Stimulated activated naive B cell treated with anti-CD40 and anti-IgM and Interleukin-4, amounts not matched to agents 10 μg/mL and 1 μg/mL and 100 μg/mL, for 72 hours (primary cell): Measurements from ENCODE around the gene PDCD1LG2.
"Not testable (repeated sequence)": the region's sequence is repeated elsewhere in the genome, so short reads cannot be mapped to it uniquely, and the experiment has no call there.

Experiments used
- ATAC-seq, 2 donors: fragments of 150-1000 bp; cut with Tn5 transposase; replicated peaks; 2 replicates each; pipeline ENCODE4 v1.10.0; 2021; ENCODE audit warnings: moderate library complexity in 1 of 2
- DNase-seq: peaks from one replicate; pipeline ENCODE4 v3.0.0; 2021
- H3K27ac Mint-ChIP-seq: one replicate; pipeline ENCODE4 v1.8.0; 2022; ENCODE audit warnings: mild to moderate bottlenecking, mixed read lengths
- H3K27me3 Mint-ChIP-seq, 2 donors: one replicate each; pipeline ENCODE4 v1.8.0; 2022; ENCODE audit warnings: mixed read lengths in 2 of 2
- H3K36me3 Mint-ChIP-seq, 2 donors: one replicate each; pipeline ENCODE4 v1.8.0; 2022; ENCODE audit warnings: mixed read lengths in 2 of 2, mild to moderate bottlenecking in 1 of 2
- H3K4me1 Mint-ChIP-seq, 2 donors: one replicate each; pipeline ENCODE4 v1.8.0; 2022; ENCODE audit warnings: mixed read lengths in 2 of 2, mild to moderate bottlenecking in 1 of 2
- H3K4me3 Mint-ChIP-seq, 2 donors: one replicate each; pipeline ENCODE4 v1.8.0; 2022; ENCODE audit warnings: mild to moderate bottlenecking in 2 of 2, mixed read lengths in 2 of 2, moderate library complexity in 1 of 2
- H3K9me3 Mint-ChIP-seq, 2 donors: one replicate each; pipeline ENCODE4 v1.8.0; 2022; ENCODE audit warnings: mixed read lengths in 2 of 2, mild to moderate bottlenecking in 1 of 2

Gene PDCD1LG2

GRCh38 chr9:5485378-5486085 lies 24.8 kb upstream of the PDCD1LG2 start:
- no peak overlapping the region for H3K27ac Mint-ChIP-seq
- ATAC-seq (no peak), DNase-seq (no peak)
- H3K27me3 Mint-ChIP-seq, result no peaks in the 10 kb centered on the region
- no peaks in the 10 kb centered on the region for H3K36me3 Mint-ChIP-seq
- H3K9me3 Mint-ChIP-seq, result peaks cover 0 to 4% of the 10 kb centered on the region in 2 donors
- H3K4me1 Mint-ChIP-seq, result peaks cover 6 to 17% of the 10 kb centered on the region in 2 donors
- H3K4me3 Mint-ChIP-seq, result no peak overlapping the region

- H3K4me1 Mint-ChIP-seq, result peaks cover 3 to 9% of the 10 kb centered on the region in 2 donors
- DNase-seq, result no peak
- no peak overlapping the region for H3K27ac Mint-ChIP-seq
- no peaks in the 10 kb centered on the region for H3K27me3 Mint-ChIP-seq
- no peak overlapping the region for H3K4me3 Mint-ChIP-seq
- H3K9me3 Mint-ChIP-seq, result peaks cover 0 to 4% of the 10 kb centered on the region in 2 donors
- no peak for ATAC-seq
- H3K36me3 Mint-ChIP-seq, result no peaks in the 10 kb centered on the region
These were observed 23.3 kb upstream of the PDCD1LG2 start for GRCh38 chr9:5486988-5487387.

DNA sequence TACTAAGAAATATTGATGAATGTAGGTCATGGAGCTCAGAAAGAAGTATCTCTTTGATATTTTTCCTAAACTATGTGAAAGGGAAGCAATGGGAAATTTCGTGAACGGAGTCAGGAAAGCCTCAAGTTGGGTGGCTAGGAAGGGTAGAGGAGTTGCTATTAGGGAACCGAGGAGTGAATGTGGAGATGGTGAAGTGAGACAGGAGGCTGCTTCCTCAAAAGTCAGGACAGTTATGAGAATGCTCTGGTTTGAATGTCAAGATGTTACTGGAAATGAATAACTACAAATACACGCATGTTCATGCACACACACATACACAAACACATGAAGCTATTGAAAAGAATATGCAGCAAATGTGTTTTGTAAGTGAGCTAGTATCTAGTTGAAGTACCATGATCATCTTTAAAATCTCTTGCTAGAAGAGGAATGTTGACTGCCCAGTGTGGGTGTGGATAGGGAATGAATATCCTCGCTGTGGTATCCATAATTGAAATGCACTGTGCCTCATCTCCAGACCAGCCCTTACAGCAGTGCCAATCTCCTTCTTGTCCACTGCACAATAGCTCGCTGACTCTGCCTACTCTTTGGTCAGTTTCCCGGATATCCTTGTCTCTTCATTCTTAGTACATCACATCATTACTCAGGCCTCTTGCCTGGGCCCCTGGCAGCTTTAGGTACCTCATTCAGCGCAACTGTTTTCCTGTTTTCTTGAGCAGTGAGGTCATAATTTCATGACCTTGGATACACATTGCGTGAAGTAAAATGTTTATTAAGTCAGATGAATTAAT lies 21.9 kb upstream of the PDCD1LG2 start:
- peak; percentile 29 to 50 for ATAC-seq
- Mint-ChIP-seq H3K27ac (no peak overlapping the region), H3K9me3 (peaks cover under 1 to 4% of the 10 kb centered on the region in 2 donors), H3K4me3 (no peak overlapping the region), H3K4me1 (peaks cover 6 to 11% of the 10 kb centered on the region in 2 donors), H3K27me3 (no peaks in the 10 kb centered on the region), H3K36me3 (no peaks in the 10 kb centered on the region)
- no peak for DNase-seq

DNA sequence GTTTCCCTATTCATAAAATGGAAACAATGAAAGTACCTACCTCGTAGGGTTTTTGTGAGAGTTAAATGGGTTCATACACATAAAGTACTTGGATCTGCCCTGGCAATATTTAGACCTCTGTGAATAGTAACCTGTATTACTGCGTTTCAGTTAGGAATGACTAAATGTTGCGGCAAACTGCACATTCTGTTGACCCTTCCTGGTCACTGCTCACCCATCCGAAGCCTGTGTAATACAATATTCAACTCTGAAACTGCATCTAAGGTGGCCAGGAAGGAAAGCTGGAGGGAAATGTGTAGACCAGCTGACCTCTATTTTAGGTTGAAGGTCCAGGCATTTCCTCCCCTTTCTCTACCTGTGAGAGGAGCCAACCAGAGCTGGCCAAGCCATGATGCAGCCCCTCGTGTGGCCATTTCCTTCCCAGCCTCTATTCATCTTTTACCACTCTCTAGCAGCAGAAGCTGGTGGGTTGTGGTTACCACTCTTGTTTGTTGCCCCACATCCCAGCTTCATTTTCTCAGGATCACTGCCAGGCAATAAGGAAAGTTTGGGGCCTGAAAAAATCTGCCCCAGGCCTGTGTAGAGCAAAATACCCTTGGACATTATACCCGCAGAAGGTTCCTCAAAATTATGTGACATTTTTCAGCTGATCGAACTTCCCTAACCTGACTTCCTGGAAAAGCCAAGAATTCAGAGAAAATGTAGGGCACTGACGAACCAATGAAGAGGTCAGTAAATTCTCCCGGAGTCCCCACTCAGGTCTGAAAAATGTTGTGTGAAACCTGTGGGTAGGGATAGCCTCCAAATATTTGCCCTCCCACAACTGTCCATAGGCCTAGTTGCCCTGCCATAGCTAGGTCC lies 20.5 kb upstream of the PDCD1LG2 start:
- Mint-ChIP-seq H3K9me3 (peaks cover 2 to 4% of the 10 kb centered on the region in 2 donors), H3K27ac (no peak overlapping the region), H3K36me3 (peaks cover 0 to 4% of the 10 kb centered on the region in 2 donors), H3K4me1 (peaks cover 10 to 21% of the 10 kb centered on the region in 2 donors), H3K4me3 (no peak overlapping the region), H3K27me3 (no peaks in the 10 kb centered on the region)
- DNase-seq (no peak), ATAC-seq (no peak)

GRCh38 chr9:5492965-5493678 lies 17.2 kb upstream of the PDCD1LG2 start:
- peaks cover 10 to 19% of the 10 kb centered on the region in 2 donors for H3K4me1 Mint-ChIP-seq
- DNase-seq (no peak), ATAC-seq (no peak)

DNA sequence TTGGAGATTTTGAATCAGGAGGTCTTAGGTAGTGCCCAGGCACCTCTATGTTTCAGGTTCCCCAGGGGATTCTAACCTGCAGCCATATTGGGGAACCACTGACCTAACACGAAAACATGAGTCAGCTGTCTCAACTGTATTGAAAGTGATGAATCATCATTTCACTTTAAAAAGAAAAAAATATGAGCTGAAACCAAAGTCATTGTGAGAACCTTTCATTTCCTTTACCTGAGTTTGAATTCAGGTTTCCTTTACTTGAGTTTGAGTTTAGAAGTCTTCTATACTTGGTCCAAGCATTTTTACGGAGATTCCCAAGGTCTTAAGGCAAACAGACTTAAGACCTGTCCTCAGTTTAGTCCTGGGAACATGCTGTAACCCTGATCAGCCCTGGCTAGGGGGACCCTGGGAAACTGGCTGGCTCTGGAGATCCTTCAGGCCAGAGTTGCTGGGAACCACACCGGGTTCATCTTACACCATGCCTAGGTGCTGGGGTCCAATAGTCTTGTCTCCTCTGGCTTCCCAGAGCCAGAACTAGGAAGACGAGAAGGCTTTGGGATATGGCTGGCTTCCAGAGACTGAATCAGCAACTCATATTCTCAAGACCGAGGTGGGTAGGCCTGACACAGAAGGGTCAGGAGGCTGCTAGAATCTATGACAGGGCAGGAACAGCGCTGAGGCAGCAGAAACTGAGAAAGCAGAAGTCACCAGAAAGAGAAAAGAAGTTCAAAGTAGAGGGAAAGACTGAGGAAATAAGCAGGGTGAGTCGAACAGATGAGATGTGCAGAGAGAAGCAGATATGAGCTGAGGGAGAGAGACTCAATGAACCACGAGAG lies 16.4 kb upstream of the PDCD1LG2 start:
- Mint-ChIP-seq H3K9me3 (peaks cover 0 to 2% of the 10 kb centered on the region in 2 donors), H3K27ac (no peak overlapping the region), H3K4me3 (no peak overlapping the region), H3K27me3 (no peaks in the 10 kb centered on the region), H3K4me1 (peaks cover 10 to 16% of the 10 kb centered on the region in 2 donors), H3K36me3 (peaks cover 0 to 4% of the 10 kb centered on the region in 2 donors)
- ATAC-seq (peak; percentile 83 to 84), DNase-seq (no peak)

More at GRCh38 chr9:5492965-5493678, 17.2 kb upstream of the PDCD1LG2 start:
- H3K27me3 Mint-ChIP-seq, result no peaks in the 10 kb centered on the region
- H3K4me3 Mint-ChIP-seq, result no peak overlapping the region
- H3K9me3 Mint-ChIP-seq, result peaks cover 0 to 2% of the 10 kb centered on the region in 2 donors
- H3K27ac Mint-ChIP-seq, result no peak overlapping the region
- H3K36me3 Mint-ChIP-seq, result peaks cover 0 to 4% of the 10 kb centered on the region in 2 donors

- H3K4me3 Mint-ChIP-seq, H3K36me3 Mint-ChIP-seq, H3K9me3 Mint-ChIP-seq, H3K27ac Mint-ChIP-seq, DNase-seq, ATAC-seq, H3K27me3 Mint-ChIP-seq: not testable (repeated sequence)
- H3K4me1 Mint-ChIP-seq, result peaks cover 10 to 16% of the 10 kb centered on the region in 2 donors
These were observed 15.6 kb upstream of the PDCD1LG2 start for GRCh38 chr9:5494765-5495164.

DNA sequence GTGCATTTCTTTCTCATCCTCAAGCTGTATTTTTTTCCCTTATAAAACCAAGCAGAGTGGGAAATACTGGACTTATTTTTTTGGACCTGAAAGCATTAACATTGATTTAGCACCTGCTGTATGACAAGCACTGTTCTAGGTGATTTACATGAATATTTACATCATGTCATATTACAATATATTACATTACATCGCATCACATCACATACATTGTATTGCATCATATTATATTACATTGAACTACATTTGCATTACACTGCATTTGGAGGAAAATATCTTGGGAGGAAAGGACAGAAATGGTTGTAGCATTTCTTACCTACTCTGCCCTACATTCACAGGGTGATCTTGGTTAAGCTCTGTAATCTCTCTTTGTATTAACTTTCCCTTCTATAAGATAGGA lies 11.2 kb upstream of the PDCD1LG2 start:
- H3K27ac Mint-ChIP-seq, result no peak overlapping the region
- H3K36me3 Mint-ChIP-seq, result peaks cover 3 to 6% of the 10 kb centered on the region in 2 donors
- peaks cover 16% of the 10 kb centered on the region in 2 donors for H3K27me3 Mint-ChIP-seq
- H3K9me3 Mint-ChIP-seq, result peaks cover 0 to 2% of the 10 kb centered on the region in 2 donors
- ATAC-seq, result no peak
- no peak overlapping the region for H3K4me3 Mint-ChIP-seq
- DNase-seq, result no peak
- peaks cover 3 to 6% of the 10 kb centered on the region in 2 donors for H3K4me1 Mint-ChIP-seq

GRCh38 chr9:5499889-5500398 lies 10.4 kb upstream of the PDCD1LG2 start:
- DNase-seq, result no peak
- H3K27ac Mint-ChIP-seq, result no peak overlapping the region
- peaks cover 17 to 24% of the 10 kb centered on the region in 2 donors for H3K27me3 Mint-ChIP-seq
- H3K9me3 Mint-ChIP-seq, result peaks cover 0 to 4% of the 10 kb centered on the region in 2 donors
- H3K36me3 Mint-ChIP-seq, result peaks cover 7 to 9% of the 10 kb centered on the region in 2 donors
- ATAC-seq, result no peak
- peaks cover 4 to 5% of the 10 kb centered on the region in 2 donors for H3K4me1 Mint-ChIP-seq
- H3K4me3 Mint-ChIP-seq, result no peak overlapping the region

- no peak overlapping the region for H3K4me3 Mint-ChIP-seq
- H3K4me1 Mint-ChIP-seq, result peaks cover 4 to 5% of the 10 kb centered on the region in 2 donors
- peaks cover 7 to 11% of the 10 kb centered on the region in 2 donors for H3K36me3 Mint-ChIP-seq
- no peak overlapping the region for H3K27ac Mint-ChIP-seq
- no peak for ATAC-seq
- peaks cover 17 to 27% of the 10 kb centered on the region in 2 donors for H3K27me3 Mint-ChIP-seq
- peaks cover 0 to 4% of the 10 kb centered on the region in 2 donors for H3K9me3 Mint-ChIP-seq
- DNase-seq, result no peak
These were observed 9.7 kb upstream of the PDCD1LG2 start for GRCh38 chr9:5500441-5501235.

- Mint-ChIP-seq H3K27me3 (peaks cover 17 to 32% of the 10 kb centered on the region in 2 donors), H3K4me1 (peaks cover 4 to 5% of the 10 kb centered on the region in 2 donors), H3K4me3 (no peak overlapping the region), H3K27ac (no peak overlapping the region), H3K9me3 (peaks cover 4 to 9% of the 10 kb centered on the region in 2 donors), H3K36me3 (peaks cover 7 to 16% of the 10 kb centered on the region in 2 donors)
- no peak for DNase-seq
- no peak for ATAC-seq
These were observed 7.8 kb upstream of the PDCD1LG2 start for GRCh38 chr9:5502553-5502952.

- DNase-seq, result no peak
- H3K4me3 Mint-ChIP-seq, result peak overlapping the region in 1 of 2 donors; percentile 40
- H3K27ac Mint-ChIP-seq, result peak overlapping the region; percentile 93
- H3K9me3 Mint-ChIP-seq, result peaks cover 4 to 5% of the 10 kb centered on the region in 2 donors
- peaks cover under 1 to 15% of the 10 kb centered on the region in 2 donors for H3K36me3 Mint-ChIP-seq
- H3K27me3 Mint-ChIP-seq, result peaks cover 0 to 19% of the 10 kb centered on the region in 2 donors
- H3K4me1 Mint-ChIP-seq, result peaks cover 41 to 52% of the 10 kb centered on the region in 2 donors
- ATAC-seq, result no peak
These were observed 758 bp upstream of the PDCD1LG2 start for GRCh38 chr9:5509573-5509972.
